ENCODE measurements around the gene SCRT2. TPM values are rescaled to one million over a fixed set of nuclear protein-coding genes. Genes with fewer than 3 reads are reported as not detected.

SCRT2 gene
- total RNA-seq, 1 experiment from 2014 or later: not detected

- no peak for DNase-seq (ENCODE audit: low read depth, low spot score)
- H3K27me3 ChIP-seq (ENCODE audit: insufficient read depth, low read length): no peaks in the 10 kb centered on the region
- no peaks in the 10 kb centered on the region for H4K20me1 ChIP-seq (ENCODE audit: insufficient read depth)
- BruUV-seq (replicated peaks): no TSS peak
- no peaks in the 10 kb centered on the region for H3K9me2 ChIP-seq (ENCODE audit: insufficient read depth)
- ChIA-PET CTCF (interaction anchor here (0.9 to 1.2 kb wide), 2 partner anchors 11 kb away, joined by 3 to 6 read pairs; no protein-coding TSS in a partner anchor), POLR2A (no interaction called here), RAD21 (ENCODE audit: low non-redundant PET in 1 of 2, low total read pairs in 2 of 2, uncharacterized antibody in 2 of 2, unreplicated experiment in 2 of 2) (no interaction called here)
- H3K4me1 ChIP-seq (ENCODE audit: control insufficient read depth in 1 of 2, insufficient read depth in 2 of 2, low read length in 2 of 2): peaks cover 11 to 31% of the 10 kb centered on the region in 2 experiments
- TF ChIP-seq SRF (IDR thresholded peaks at IDR 0.05; ENCODE audit: low read depth) (no peak), POLR2AphosphoS5 (IDR thresholded peaks at IDR 0.05; ENCODE audit: low read depth, low read length) (no peak), YY1 (IDR thresholded peaks at IDR 0.05; ENCODE audit: extremely low read depth, insufficient replicate concordance, low read depth, low read length) (no peak), TCF7L2 (IDR thresholded peaks at IDR 0.05; ENCODE audit: borderline replicate concordance, extremely low read depth, insufficient read depth, insufficient read length) (no peak), SIN3A (IDR thresholded peaks at IDR 0.05; ENCODE audit: low read depth) (no peak), CEBPB (IDR thresholded peaks at IDR 0.05; ENCODE audit: low read depth) (no peak), EGR1 (IDR thresholded peaks at IDR 0.05; ENCODE audit: low read depth) (no peak), SP1 (IDR thresholded peaks at IDR 0.05; ENCODE audit: low read depth) (no peak), EZH2phosphoT487 (IDR thresholded peaks at IDR 0.05; ENCODE audit: borderline replicate concordance) (no peak), ZBTB33 (IDR thresholded peaks at IDR 0.05; ENCODE audit: extremely low read depth, insufficient replicate concordance, low read length) (no peak), ZFX (IDR thresholded peaks at IDR 0.05) (no peak), CBX3 (IDR thresholded peaks at IDR 0.05; ENCODE audit: low read depth) (no peak), POLR2A (IDR thresholded peaks at IDR 0.05; ENCODE audit: borderline replicate concordance, extremely low read depth, insufficient read depth, insufficient read length) (no peak), FOSL1 (IDR thresholded peaks at IDR 0.05; ENCODE audit: low read depth) (no peak), ZNF274 (IDR thresholded peaks at IDR 0.05; ENCODE audit: low read depth, low read length) (no peak)
- TF ChIP-seq, protein P1, sequence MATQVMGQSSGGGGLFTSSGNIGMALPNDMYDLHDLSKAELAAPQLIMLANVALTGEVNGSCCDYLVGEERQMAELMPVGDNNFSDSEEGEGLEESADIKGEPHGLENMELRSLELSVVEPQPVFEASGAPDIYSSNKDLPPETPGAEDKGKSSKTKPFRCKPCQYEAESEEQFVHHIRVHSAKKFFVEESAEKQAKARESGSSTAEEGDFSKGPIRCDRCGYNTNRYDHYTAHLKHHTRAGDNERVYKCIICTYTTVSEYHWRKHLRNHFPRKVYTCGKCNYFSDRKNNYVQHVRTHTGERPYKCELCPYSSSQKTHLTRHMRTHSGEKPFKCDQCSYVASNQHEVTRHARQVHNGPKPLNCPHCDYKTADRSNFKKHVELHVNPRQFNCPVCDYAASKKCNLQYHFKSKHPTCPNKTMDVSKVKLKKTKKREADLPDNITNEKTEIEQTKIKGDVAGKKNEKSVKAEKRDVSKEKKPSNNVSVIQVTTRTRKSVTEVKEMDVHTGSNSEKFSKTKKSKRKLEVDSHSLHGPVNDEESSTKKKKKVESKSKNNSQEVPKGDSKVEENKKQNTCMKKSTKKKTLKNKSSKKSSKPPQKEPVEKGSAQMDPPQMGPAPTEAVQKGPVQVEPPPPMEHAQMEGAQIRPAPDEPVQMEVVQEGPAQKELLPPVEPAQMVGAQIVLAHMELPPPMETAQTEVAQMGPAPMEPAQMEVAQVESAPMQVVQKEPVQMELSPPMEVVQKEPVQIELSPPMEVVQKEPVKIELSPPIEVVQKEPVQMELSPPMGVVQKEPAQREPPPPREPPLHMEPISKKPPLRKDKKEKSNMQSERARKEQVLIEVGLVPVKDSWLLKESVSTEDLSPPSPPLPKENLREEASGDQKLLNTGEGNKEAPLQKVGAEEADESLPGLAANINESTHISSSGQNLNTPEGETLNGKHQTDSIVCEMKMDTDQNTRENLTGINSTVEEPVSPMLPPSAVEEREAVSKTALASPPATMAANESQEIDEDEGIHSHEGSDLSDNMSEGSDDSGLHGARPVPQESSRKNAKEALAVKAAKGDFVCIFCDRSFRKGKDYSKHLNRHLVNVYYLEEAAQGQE (IDR thresholded peaks at IDR 0.05; ENCODE audit: low read depth): no peak
- TF ChIP-seq, protein P2, sequence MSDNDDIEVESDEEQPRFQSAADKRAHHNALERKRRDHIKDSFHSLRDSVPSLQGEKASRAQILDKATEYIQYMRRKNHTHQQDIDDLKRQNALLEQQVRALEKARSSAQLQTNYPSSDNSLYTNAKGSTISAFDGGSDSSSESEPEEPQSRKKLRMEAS (IDR thresholded peaks at IDR 0.05): no peak
- ATAC-seq: no peak
- no peaks in the 10 kb centered on the region for H3K9me3 ChIP-seq (ENCODE audit: control insufficient read depth in 1 of 2, insufficient read depth in 1 of 2, low read depth in 1 of 2, low read length in 2 of 2)
- H3K36me3 ChIP-seq (ENCODE audit: control insufficient read depth in 1 of 2, insufficient read depth in 2 of 2, low read length in 2 of 2): peaks cover 0 to 3% of the 10 kb centered on the region in 2 experiments; a peak in 1 of 4 replicates
- no peak overlapping the region for H3K4me2 ChIP-seq (ENCODE audit: low read length)
- intact Hi-C loops (cut with micrococcal nuclease): no loop called here
- H3K27ac ChIP-seq (ENCODE audit: low read depth, low read length): no peak overlapping the region
- H3K4me3 ChIP-seq (replicated peaks in 1 of 2; ENCODE audit: low read depth in 1 of 2, low read length in 2 of 2): no peak overlapping the region
- H2AFZ ChIP-seq (ENCODE audit: low read depth, low read length, poor library complexity, severe bottlenecking): no peak overlapping the region
- H3K9ac ChIP-seq (ENCODE audit: low read length): no peak overlapping the region
- H3K79me2 ChIP-seq (ENCODE audit: insufficient read depth, low read length): peaks cover 19% of the 10 kb centered on the region
Observed at GRCh38 chr20:655726-656624, 19.6 kb downstream of the SCRT2 start.

Measured in HCT116 (cell line).